Activated CD4-positive, alpha-beta memory T cell treated with anti-CD3 and anti-CD28 coated beads for 36 hours (primary cell): ENCODE results near the gene SERGEF. TPM values are rescaled to one million over a fixed set of nuclear protein-coding genes. Genes with fewer than 3 reads are reported as not detected.

Experiments
- CTCF ChIA-PET: fragments of 350-600 bp; sonication (Branson Sonifier 250); formaldehyde crosslinking; loops from one replicate; lab custom pipeline; 2021; ENCODE audit warnings: antibody characterized with exemption, inconsistent platforms; lab: Charles Lee
- POLR2A ChIA-PET: fragments of 350-600 bp; sonication (Branson Sonifier 250); formaldehyde crosslinking; loops from one replicate; lab custom pipeline; 2021; ENCODE audit warnings: antibody characterized with exemption; lab: Charles Lee
- DNase-seq: peaks from one replicate; pipeline ENCODE4 v3.0.0-alpha.2; 2020
- H3K27ac Mint-ChIP-seq: one replicate; pipeline ENCODE4 v1.8.0; 2021; ENCODE audit warnings: mixed read lengths
- H3K27me3 Mint-ChIP-seq: one replicate; pipeline ENCODE4 v1.8.0; 2021; ENCODE audit warnings: mixed read lengths
- H3K36me3 Mint-ChIP-seq: one replicate; pipeline ENCODE4 v1.8.0; 2021; ENCODE audit warnings: mixed read lengths
- H3K4me1 Mint-ChIP-seq: one replicate; pipeline ENCODE4 v1.8.0; 2021; ENCODE audit warnings: low read depth, mixed read lengths
- H3K4me3 Mint-ChIP-seq: one replicate; pipeline ENCODE4 v1.8.0; 2021; ENCODE audit warnings: mild to moderate bottlenecking, mixed read lengths
- H3K9me3 Mint-ChIP-seq: one replicate; pipeline ENCODE4 v1.8.0; 2021; ENCODE audit warnings: mixed read lengths
- intact Hi-C: fragments of 100-400 bp; cut with micrococcal nuclease; formaldehyde crosslinking; loops from one replicate; pipeline ENCODE4 v1.15.1; 2023
- total RNA-seq, 2 experiments: library from RNA; stranded (reverse); gene quantifications; one replicate each; pipeline ENCODE4 v1.2.3, GENCODE V29; 2021

Gene SERGEF
- 10 to 100 TPM; 42.7 to 44.2 TPM for total RNA-seq

DNA sequence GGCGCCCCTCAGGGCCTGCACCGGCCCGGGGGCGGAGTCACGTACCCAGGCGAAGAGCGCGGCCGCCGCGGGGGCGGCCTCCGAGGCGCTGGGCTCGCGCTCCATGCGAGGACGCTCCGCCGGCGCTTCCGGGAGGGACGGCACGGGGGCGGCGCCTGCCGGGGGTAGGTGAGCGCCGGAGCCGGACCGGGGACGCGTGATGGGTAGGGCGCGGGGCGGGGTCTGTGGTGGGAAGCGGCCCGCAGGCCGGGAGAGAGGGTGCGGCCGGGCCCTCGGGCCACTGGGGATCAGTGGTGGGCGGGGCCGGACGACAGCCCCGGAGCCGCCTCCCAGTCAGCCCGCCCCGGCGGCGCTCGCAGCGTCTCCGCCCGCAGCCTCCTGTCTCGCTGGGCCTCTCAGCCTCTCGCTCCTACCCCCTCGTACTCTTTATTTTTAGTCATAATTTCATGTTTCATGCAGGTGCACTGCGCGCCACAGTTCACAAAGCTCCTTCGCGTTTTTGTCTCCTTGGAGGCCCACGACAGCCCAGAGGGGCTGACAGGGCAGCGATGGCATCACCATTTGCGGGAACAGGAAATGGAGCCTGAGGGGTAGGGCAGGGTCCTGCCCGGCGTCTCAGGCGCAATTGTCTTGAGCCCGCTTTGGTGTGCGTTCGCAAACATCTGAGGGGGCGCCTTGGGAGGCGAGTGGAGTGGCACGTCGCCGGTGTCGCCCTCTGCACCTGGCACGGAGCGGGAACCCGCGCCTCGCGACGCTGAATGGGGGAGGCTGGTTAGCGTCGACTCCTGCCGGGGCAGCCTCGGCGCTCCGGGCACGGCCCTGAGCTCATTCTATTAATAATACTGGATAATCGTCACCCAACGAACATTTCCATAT, at the start of gene SERGEF:
Gene SERGEF (minus strand): TSS at position 142 of the 876 bp plus-strand sequence. CDS start 37 bp downstream, at position 105.
- Mint-ChIP-seq H3K27ac (peak within 1 kb of the TSS; percentile 88), H3K9me3 (no peaks in the 10 kb centered on the region), H3K27me3 (no peaks in the 10 kb centered on the region), H3K4me3 (peak within 1 kb of the TSS; percentile 93), H3K4me1 (peaks cover 40% of the 10 kb centered on the region), H3K36me3 (no peaks in the 10 kb centered on the region)
- POLR2A ChIA-PET = interaction anchor here (0.8 to 3.3 kb wide), 6 partner anchors 10 to 92 kb away, joined by 3 to 19 read pairs (median 5); partner anchors contain the start of gene SAAL1
- CTCF ChIA-PET = interaction anchor here (0.5 to 3.3 kb wide), 5 partner anchors 10 to 709 kb away, joined by 4 to 23 read pairs (median 6); partner anchors contain the start of gene SAAL1
- peak; percentile 95 for DNase-seq
- intact Hi-C loops = loop anchor here (1.0 to 10.0 kb wide), 8 partner anchors 22 to 1276 kb away; partner anchors contain the start of genes C11orf58, GTF2H1, HPS5 and NCR3LG1

DNA sequence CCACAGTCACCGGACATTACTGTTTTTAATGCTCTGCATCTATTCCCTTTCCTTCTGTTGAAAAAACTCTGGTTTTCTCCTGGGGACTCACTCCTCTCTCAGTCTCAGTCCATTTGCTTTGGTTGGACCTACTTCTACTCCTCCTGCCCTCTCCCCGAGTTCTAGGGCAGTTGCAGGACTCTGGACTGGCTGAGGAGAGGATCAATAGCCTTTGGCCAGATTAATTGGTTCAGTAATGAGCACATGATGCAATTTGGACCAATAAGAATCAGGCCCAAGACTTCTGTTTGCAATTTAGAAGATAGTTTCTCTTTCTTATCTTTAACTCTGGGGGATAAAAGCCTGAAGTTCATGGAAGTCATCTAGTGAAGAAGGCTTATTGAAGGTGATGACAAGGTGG, 48.5 kb upstream of the SERGEF start:
- Mint-ChIP-seq H3K4me3 (no peak overlapping the region), H3K27ac (no peak overlapping the region), H3K27me3 (no peaks in the 10 kb centered on the region), H3K4me1 (no peaks in the 10 kb centered on the region), H3K36me3 (no peaks in the 10 kb centered on the region), H3K9me3 (no peaks in the 10 kb centered on the region)
- intact Hi-C loops = no loop called here
- POLR2A ChIA-PET = no interaction called here
- CTCF ChIA-PET = no interaction called here
- no peak for DNase-seq

DNA sequence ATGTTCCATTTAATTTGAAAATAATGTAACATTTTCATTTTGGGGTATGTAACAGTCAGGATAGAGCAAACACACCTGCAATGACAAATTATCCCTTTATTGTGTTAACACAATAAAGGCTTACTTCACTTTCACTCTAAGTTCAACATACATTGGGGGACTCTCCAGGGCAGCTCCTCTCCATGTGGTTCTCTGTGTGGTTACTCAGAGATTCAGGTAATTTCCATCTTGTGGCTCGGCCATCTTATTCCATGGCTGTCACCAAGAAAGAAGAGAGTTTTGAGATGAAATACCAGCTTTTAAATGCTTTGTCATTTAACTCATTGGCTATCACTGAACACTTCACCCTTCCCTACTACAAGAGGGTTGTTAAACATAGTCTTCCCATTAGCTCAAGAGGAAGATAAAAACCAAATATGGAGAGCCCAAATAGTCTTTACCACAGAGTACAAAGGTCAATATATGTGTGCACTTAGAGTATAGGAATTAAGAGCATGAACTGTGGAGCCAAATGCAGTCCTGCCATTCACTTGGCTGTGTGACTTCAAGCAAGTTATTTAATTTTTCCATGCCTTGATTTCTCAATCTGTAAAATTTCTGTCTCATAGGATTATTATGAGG, 43.8 kb upstream of the SERGEF start:
- no peak for DNase-seq
- POLR2A ChIA-PET = no interaction called here
- CTCF ChIA-PET = no interaction called here
- H3K4me3 Mint-ChIP-seq = no peak overlapping the region
- intact Hi-C loops = no loop called here
- no peaks in the 10 kb centered on the region for H3K9me3 Mint-ChIP-seq
- H3K36me3 Mint-ChIP-seq = no peaks in the 10 kb centered on the region
- no peaks in the 10 kb centered on the region for H3K4me1 Mint-ChIP-seq
- H3K27me3 Mint-ChIP-seq = no peaks in the 10 kb centered on the region
- H3K27ac Mint-ChIP-seq = no peak overlapping the region

DNA sequence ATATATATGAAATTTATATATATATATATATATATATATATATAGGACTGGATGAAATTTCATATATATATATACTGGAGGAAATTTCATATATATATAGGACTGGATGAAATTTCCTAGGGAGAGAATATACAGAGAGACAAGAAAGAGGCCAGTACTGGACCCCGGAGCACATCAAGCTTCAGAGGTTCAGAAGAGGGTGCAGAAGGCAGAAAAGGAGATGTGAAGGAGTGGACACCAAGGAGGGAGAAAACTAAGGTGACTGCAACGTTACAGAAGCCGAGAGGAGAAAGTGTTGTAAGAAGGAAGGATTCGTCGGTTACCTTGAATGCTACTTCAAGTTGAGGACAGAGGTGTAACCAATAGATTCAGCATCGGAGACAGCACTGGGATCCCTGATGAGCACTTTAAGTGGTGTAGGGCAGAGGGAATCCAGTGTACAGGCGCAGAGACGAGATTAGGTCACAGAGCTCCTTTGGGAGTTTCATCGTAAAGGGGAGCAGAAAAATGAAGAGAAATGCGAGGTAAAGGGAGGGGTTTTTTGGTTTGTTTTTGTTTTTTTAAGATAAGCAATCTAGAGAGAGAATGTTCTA, 41.8 kb upstream of the SERGEF start:
- CTCF ChIA-PET = no interaction called here
- DNase-seq = no peak
- H3K9me3 Mint-ChIP-seq = no peaks in the 10 kb centered on the region
- H3K36me3 Mint-ChIP-seq = no peaks in the 10 kb centered on the region
- H3K27me3 Mint-ChIP-seq = no peaks in the 10 kb centered on the region
- H3K4me1 Mint-ChIP-seq = no peaks in the 10 kb centered on the region
- no peak overlapping the region for H3K4me3 Mint-ChIP-seq
- POLR2A ChIA-PET = interaction anchor here (1.6 kb wide), 1 partner anchor 40 kb away, joined by 3 read pairs; no protein-coding TSS in a partner anchor
- no peak overlapping the region for H3K27ac Mint-ChIP-seq
- intact Hi-C loops = no loop called here

DNA sequence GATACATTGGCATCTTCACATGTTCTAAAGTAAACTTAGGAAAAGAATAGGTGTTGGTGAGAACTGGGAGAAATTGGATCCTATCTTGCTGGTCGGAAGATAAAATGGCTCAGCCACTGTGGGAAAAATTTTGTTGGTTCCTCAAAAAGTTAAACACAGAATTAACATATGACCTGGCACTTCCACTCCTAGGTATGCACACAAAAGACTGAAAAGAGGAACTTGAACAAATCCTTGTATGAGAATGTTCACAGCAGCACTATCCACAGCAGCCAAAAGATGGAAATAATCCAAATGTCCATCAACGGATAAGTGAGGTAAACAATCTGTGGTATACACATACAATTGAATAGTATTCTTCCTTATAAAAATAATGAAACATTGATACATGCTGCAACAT, 38.0 kb upstream of the SERGEF start:
- intact Hi-C loops = no loop called here
- ChIA-PET POLR2A (no interaction called here), CTCF (no interaction called here)
- no peak overlapping the region for H3K27ac Mint-ChIP-seq
- no peak for DNase-seq
- H3K27me3 Mint-ChIP-seq = peaks cover 22% of the 10 kb centered on the region
- peaks cover 2% of the 10 kb centered on the region for H3K9me3 Mint-ChIP-seq
- H3K4me3 Mint-ChIP-seq = no peak overlapping the region
- H3K36me3 Mint-ChIP-seq = peaks cover 2% of the 10 kb centered on the region
- no peaks in the 10 kb centered on the region for H3K4me1 Mint-ChIP-seq

DNA sequence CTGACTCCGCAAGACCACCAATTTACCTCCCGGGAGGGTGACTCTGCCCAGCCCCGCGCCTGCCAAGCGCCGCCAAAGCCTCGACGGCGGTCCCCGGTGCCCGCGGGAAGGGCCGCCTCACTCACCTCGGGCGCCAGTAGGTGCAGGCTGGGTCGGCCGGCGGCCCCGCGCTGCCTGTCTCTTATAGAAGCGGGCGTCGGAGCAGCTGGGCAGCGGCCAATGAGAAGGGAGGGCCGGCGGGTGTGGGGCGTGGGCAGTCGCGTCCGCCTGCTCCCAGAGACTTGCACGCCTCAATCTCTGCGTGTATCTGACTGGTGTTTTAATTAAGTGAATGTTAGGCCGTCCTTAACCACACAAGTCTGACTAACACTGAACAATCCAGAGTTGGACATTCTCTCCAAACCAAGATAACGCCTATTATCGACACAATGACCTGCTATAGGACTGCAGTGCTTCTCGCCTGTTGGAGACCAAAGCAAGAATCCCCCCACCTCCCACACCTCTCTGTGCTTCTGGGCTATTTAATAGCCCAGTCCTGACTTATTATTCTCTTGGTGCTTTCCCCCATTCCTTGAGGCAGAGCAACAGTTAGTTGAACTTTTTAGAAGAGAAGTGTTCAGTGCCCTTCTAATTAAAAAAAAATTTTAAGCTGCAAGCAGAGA, 33.4 kb upstream of the SERGEF start, which contains the start of gene TPH1:
Gene TPH1 (minus strand): TSS at position 154 of the 662 bp plus-strand sequence. CDS start 5,507 bp downstream, outside the sequence.
- Mint-ChIP-seq H3K27ac (no peak within 1 kb of the TSS), H3K4me3 (no peak within 1 kb of the TSS), H3K36me3 (peaks cover 4% of the 10 kb centered on the region), H3K9me3 (peaks cover 2% of the 10 kb centered on the region), H3K27me3 (peaks cover 42% of the 10 kb centered on the region), H3K4me1 (no peaks in the 10 kb centered on the region)
- ChIA-PET POLR2A (no interaction called here), CTCF (no interaction called here)
- intact Hi-C loops = no loop called here
- DNase-seq = no peak

DNA sequence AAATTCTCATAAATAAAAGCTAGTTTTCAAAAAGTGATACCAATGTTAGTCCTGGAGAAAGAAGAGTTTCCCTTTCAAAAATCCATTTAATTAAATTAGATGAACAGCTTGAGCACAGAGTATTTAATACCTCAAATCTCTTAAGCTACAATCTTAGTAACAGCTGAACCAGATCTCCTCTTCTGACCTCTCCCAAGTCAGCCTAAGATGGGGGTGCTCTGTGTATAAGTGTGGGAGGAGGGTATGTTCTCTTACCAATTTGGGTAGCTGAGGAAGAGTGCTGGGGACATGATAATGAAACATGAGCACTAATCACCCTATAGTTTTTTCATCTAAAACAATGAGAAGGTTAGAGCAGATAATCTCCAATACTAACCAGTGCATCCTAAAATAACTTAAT, 23.6 kb upstream of the SERGEF start:
- Mint-ChIP-seq H3K4me1 (no peaks in the 10 kb centered on the region), H3K27me3 (no peaks in the 10 kb centered on the region), H3K27ac (no peak overlapping the region), H3K4me3 (no peak overlapping the region), H3K9me3 (no peaks in the 10 kb centered on the region), H3K36me3 (no peaks in the 10 kb centered on the region)
- ChIA-PET CTCF (no interaction called here), POLR2A (no interaction called here)
- intact Hi-C loops = no loop called here
- DNase-seq = no peak

DNA sequence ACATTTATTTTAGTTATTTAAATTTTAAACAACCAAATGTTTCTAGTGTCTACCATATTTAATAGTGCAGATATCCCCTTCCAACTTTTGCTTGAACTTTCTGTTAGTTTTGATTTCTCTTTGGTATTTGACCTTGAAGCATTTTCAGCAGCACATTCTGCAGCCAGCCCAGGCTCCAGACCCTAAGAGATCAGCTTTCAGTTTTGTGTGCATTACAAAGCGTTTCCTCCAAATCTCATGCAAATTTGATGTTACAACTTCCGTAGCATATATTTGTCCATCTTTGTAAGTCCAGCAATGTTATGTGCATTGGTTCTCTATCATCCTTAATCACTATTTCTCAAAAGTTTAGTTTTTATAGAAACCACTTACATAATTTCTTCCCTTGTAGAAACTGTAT, 14.6 kb upstream of the SERGEF start:
- DNase-seq = no peak
- intact Hi-C loops = no loop called here
- H3K27me3 Mint-ChIP-seq = no peaks in the 10 kb centered on the region
- no peaks in the 10 kb centered on the region for H3K36me3 Mint-ChIP-seq
- ChIA-PET CTCF (interaction anchor here (1.4 kb wide), 1 partner anchor 88 kb away, joined by 3 read pairs; no protein-coding TSS in a partner anchor), POLR2A (no interaction called here)
- no peaks in the 10 kb centered on the region for H3K4me1 Mint-ChIP-seq
- H3K9me3 Mint-ChIP-seq = no peaks in the 10 kb centered on the region
- H3K27ac Mint-ChIP-seq = no peak overlapping the region
- H3K4me3 Mint-ChIP-seq = no peak overlapping the region

DNA sequence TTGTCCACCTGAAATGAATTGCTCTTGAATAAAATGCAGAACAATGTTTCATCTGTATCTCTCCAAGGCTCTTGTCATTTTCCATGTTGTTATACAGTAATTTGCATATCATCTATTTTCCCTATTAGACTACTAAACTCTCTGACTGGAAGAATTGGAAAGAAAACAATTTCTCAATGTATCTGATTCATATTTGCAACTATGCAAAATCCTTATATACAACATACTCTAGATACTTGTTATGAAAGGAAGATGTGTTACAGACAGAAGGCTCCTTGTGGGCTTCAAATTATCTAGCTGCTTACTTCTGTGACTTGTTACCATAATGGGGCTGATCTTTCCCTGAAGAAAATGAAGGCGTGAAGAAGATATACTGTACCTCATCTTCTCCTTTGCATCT, 9.6 kb upstream of the SERGEF start:
- Mint-ChIP-seq H3K36me3 (no peaks in the 10 kb centered on the region), H3K27ac (no peak overlapping the region), H3K9me3 (no peaks in the 10 kb centered on the region), H3K4me3 (no peak overlapping the region), H3K27me3 (no peaks in the 10 kb centered on the region), H3K4me1 (no peaks in the 10 kb centered on the region)
- intact Hi-C loops = no loop called here
- POLR2A ChIA-PET = no interaction called here
- CTCF ChIA-PET = no interaction called here
- no peak for DNase-seq

DNA sequence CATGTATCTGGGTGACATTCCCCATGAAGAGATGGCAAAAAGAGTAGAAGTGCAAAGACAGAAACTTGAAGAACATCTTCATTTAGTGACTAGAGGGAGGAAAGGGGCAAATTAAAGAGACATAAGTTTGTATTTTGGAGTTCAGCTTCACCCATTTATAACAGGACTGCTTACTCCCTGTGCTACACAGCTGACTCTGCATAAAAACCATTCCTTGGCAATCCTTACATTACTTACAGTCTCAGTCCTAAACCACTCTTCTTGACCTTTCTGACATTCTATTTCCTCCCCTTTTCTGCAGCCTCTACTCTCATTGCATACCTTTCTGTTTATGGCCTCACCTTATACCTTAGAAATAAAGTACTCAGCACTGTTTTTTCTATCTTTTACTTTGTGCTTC, 6.8 kb upstream of the SERGEF start:
- no peak overlapping the region for H3K27ac Mint-ChIP-seq
- H3K27me3 Mint-ChIP-seq = no peaks in the 10 kb centered on the region
- H3K36me3 Mint-ChIP-seq = no peaks in the 10 kb centered on the region
- ChIA-PET POLR2A (no interaction called here), CTCF (interaction anchor here (1.0 kb wide), 1 partner anchor 87 kb away, joined by 3 read pairs; the partner anchor contains the start of gene SAAL1)
- no peaks in the 10 kb centered on the region for H3K9me3 Mint-ChIP-seq
- no peak overlapping the region for H3K4me3 Mint-ChIP-seq
- DNase-seq = no peak
- intact Hi-C loops = loop anchor here (10.0 kb wide), 2 partner anchors 665 to 945 kb away; partner anchors contain the start of genes NCR3LG1 and RPS13
- H3K4me1 Mint-ChIP-seq = peaks cover 8% of the 10 kb centered on the region

DNA sequence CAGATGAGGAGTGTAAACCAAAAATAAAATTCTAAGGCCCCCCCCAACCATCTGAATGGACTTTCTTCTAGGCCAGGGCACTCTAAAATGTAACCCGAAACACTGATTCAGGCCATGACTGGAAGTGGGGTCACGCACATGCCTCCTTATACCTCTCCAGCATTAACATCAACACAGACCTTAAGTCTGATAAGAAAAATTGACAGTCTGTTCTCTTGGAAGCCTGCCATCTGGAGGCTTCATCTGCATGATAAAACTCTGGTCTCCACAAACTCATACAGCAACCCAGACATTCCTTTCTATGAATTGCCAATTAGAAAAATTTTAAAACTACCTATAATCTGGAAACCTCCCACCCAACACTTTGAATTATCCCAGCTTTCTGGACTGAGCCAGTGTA, 3.9 kb upstream of the SERGEF start:
- POLR2A ChIA-PET = no interaction called here
- H3K9me3 Mint-ChIP-seq = no peaks in the 10 kb centered on the region

More for the DNA sequence above, 3.9 kb upstream of the SERGEF start:
- Mint-ChIP-seq H3K27ac (no peak overlapping the region), H3K4me3 (no peak overlapping the region), H3K4me1 (peaks cover 27% of the 10 kb centered on the region), H3K27me3 (no peaks in the 10 kb centered on the region), H3K36me3 (no peaks in the 10 kb centered on the region)
- CTCF ChIA-PET = no interaction called here
- DNase-seq = no peak
- intact Hi-C loops = loop anchor here (2.0 to 10.0 kb wide), 3 partner anchors 82 to 942 kb away; partner anchors contain the start of genes NCR3LG1 and RPS13
